Upper lobe of left lung (tissue), 6 donors: ENCODE data around the gene ZKSCAN3. TPM values are rescaled to one million over a fixed set of nuclear protein-coding genes. Genes with fewer than 3 reads are reported as not detected.
"Not testable (repeated sequence)": the region's sequence is repeated elsewhere in the genome, so short reads cannot be mapped to it uniquely, and the experiment has no call there.

Source experiments
- ATAC-seq, 2 donors: fragments of 200-7000 bp; cut with Tn5 transposase; one replicate each; pipeline ENCODE4 v1.9.1; 2022; ENCODE audit warnings: mild to moderate bottlenecking in 2 of 2, moderate library complexity in 2 of 2; ENCODE audit not compliant: low FRiP score in 2 of 2
- DNase-seq, 2 donors: peaks; one replicate each; pipeline ENCODE4 v3.0.0-alpha.2; 2019 to 2020
- H3K27ac ChIP-seq, 4 donors: fragments of 200-600 bp; sonication (generic); one replicate each; pipeline ENCODE4 v1.5.1; 2016 to 2019
- H3K27me3 ChIP-seq, 4 donors: fragments of 200-600 bp; sonication (generic); one replicate each; pipeline ENCODE4 v1.5.1; 2017 to 2019
- H3K36me3 ChIP-seq, 4 donors: fragments of 200-600 bp; sonication (generic); one replicate each; pipeline ENCODE4 v1.5.1; 2016 to 2019
- H3K4me1 ChIP-seq, 4 donors: fragments of 200-600 bp; sonication (generic); one replicate each; pipeline ENCODE4 v1.5.1; 2018 to 2019
- H3K4me3 ChIP-seq, 4 donors: fragments of 200-600 bp; sonication (generic); one replicate each; pipeline ENCODE4 v1.5.1; 2017 to 2019; ENCODE audit warnings: mild to moderate bottlenecking in 2 of 4, moderate library complexity in 1 of 4
- H3K9me3 ChIP-seq, 4 donors: fragments of 200-600 bp; sonication (generic); one replicate each; pipeline ENCODE4 v1.5.1; 2018 to 2019
- CTCF ChIP-seq, 6 experiments: fragments of 450-650 bp in 4 of 6; fragments of 200-600 bp in 2 of 6; sonication (generic) in 2 of 6; IDR thresholded peaks; one replicate each; pipeline ENCODE4 v1.5.1; 2016 to 2019; ENCODE audit warnings: antibody characterized with exemption in 6 of 6
- EP300 ChIP-seq, 4 donors: sonication (generic); formaldehyde crosslinking; IDR thresholded peaks; one replicate each; pipeline ENCODE4 v1.5.1; 2017; ENCODE audit warnings: antibody characterized with exemption in 4 of 4, control low read depth in 2 of 4
- POLR2A ChIP-seq, 4 donors: fragments of 450-650 bp; IDR thresholded peaks; one replicate each; pipeline ENCODE4 v1.5.1; 2016 to 2017; ENCODE audit warnings: antibody characterized with exemption in 4 of 4, mild to moderate bottlenecking in 2 of 4
- POLR2AphosphoS5 ChIP-seq, 2 donors: sonication (generic); formaldehyde crosslinking; IDR thresholded peaks; one replicate each; pipeline ENCODE4 v1.5.1; 2017; ENCODE audit warnings: antibody characterized with exemption in 2 of 2
- WGBS, 2 donors: methylation state at CpG; one replicate each; pipeline ENCODE4 v1.1.5; 2017 to 2018; 5-methylcytosine and 5-hydroxymethylcytosine counted together
- total RNA-seq, 6 donors: library from RNA; depleted of rRNA in 4 of 6; stranded (reverse); fragments of >200 nt in 4 of 6; gene quantifications; one replicate each; pipeline versions ENCODE4 v1.1.0 to v1.2.1, GENCODE V29; 2016 to 2021
- donor health status: DM: no; HTN: no; CAD: no; lungs with moderate emphysema.
- donor health status: DM: no; HTN: yes; CAD: no; lungs with severe emphysema.

ZKSCAN3 gene
- total RNA-seq, 6 donors from 2014 or later: 2.6 to 10.5 (median 5.6) TPM

DNA sequence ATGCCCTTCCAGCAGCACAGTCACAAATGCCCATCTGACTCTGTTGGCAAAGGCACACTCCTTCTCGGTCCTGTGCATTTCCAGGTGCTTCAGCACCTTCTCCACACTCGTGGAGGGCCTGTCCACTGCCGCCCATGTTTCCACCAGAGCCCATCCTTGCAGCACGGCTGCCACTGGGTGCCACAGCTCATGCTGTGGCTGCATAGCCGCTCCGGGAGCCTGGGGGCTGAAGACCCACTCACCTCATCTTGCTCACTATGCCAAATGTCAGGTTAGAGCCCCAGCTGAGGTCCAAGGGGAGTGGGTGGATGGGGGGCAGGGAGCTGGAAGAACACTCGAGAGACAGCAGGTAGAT, 6.9 kb downstream of the ZKSCAN3 start:
- no peak for TF ChIP-seq EP300 (IDR thresholded peaks at IDR 0.05)
- no peak for TF ChIP-seq POLR2AphosphoS5 (IDR thresholded peaks at IDR 0.05)
- Histone ChIP-seq H3K27me3 (no peaks in the 10 kb centered on the region), H3K9me3 (no peaks in the 10 kb centered on the region), H3K4me3 (no peak overlapping the region), H3K36me3 (peaks cover 0 to 15% (median 0%) of the 10 kb centered on the region in 4 donors), H3K27ac (peak overlapping the region; percentile 81 to 88 (median 84)), H3K4me1 (peaks cover 16 to 23% (median 21%) of the 10 kb centered on the region in 4 donors)
- DNase-seq: peak in 1 of 2 donors; percentile 25
- ATAC-seq: no peak
- 62 to 74% methylated on average over 7 of the region's 7 CpGs for WGBS, 2 donors

DNA sequence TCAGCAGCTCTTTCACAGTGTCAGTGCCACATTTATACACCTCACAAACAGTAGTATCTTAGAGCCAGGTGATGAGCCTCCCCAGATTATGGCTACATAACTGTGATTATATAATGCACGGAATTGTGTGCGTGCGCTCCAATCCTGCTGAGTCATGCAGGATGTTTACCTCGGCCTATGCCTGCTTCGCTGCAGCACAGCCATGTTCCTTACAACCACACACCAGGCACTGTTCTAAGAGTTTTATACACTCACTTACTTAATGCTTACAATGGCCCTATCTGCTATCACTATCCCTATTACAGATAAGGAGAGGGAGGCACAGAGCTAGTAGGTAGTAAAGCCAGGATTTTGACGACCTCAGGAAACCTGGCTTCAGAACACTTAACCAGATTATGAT, 7.3 kb downstream of the ZKSCAN3 start:
- no peaks in the 10 kb centered on the region for H3K9me3 ChIP-seq
- TF ChIP-seq CTCF (IDR thresholded peaks at IDR 0.05): no peak
- TF ChIP-seq POLR2AphosphoS5 (IDR thresholded peaks at IDR 0.05): no peak
- TF ChIP-seq POLR2A (IDR thresholded peaks at IDR 0.05): no peak
- no peak for TF ChIP-seq EP300 (IDR thresholded peaks at IDR 0.05)
- no peaks in the 10 kb centered on the region for H3K27me3 ChIP-seq
- H3K27ac ChIP-seq: no peak overlapping the region
- WGBS, 2 donors: 61 to 65% methylated on average over 6 of the region's 6 CpGs
- no peak overlapping the region for H3K4me3 ChIP-seq
- H3K4me1 ChIP-seq: peaks cover 15 to 23% (median 20%) of the 10 kb centered on the region in 4 donors
- H3K36me3 ChIP-seq: peaks cover 0 to 17% (median 0%) of the 10 kb centered on the region in 4 donors
- ATAC-seq (no peak), DNase-seq (no peak)

- not testable (repeated sequence) for H3K27ac ChIP-seq, H3K9me3 ChIP-seq, H3K27me3 ChIP-seq, ATAC-seq, H3K4me3 ChIP-seq
- H3K36me3 ChIP-seq: peaks cover 0 to 40% (median 10%) of the 10 kb centered on the region in 4 donors
- DNase-seq: peak in 1 of 2 donors; percentile 66
- H3K4me1 ChIP-seq: peaks cover 14 to 18% (median 17%) of the 10 kb centered on the region in 4 donors
- 93 to 96% methylated on average over 5 to 13 of the region's 16 CpGs for WGBS, 2 donors
Observed at GRCh38 chr6:28359562-28359961, 9.8 kb downstream of the ZKSCAN3 start.

DNA sequence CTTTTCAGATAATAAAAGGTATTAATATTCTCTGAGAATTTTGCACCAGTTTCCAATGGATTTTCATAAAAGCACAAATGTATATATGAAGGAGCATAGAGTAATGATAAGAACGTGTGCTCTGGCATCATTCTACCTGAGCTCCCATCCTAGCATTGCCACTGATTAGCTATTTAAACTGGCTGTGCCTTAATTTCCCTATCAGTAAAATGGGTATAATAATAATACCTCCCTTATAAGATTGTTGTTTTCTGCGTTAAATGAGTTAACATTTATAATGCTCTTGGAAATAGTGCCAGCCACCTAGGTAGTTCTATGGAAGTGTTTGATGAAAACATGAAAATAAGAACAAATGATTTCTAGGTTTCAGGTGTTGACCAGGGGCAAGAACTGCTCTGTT, 11.2 kb downstream of the ZKSCAN3 start:
- no peak overlapping the region for H3K27ac ChIP-seq
- no peaks in the 10 kb centered on the region for H3K9me3 ChIP-seq
- H3K4me1 ChIP-seq: peaks cover 4 to 6% (median 5%) of the 10 kb centered on the region in 4 donors
- ATAC-seq: no peak
- no peaks in the 10 kb centered on the region for H3K27me3 ChIP-seq
- WGBS, 2 donors: 93 to 94% methylated on average over 2 of the region's 2 CpGs
- DNase-seq: no peak
- no peak for TF ChIP-seq CTCF (IDR thresholded peaks at IDR 0.05)
- no peak for TF ChIP-seq POLR2A (IDR thresholded peaks at IDR 0.05)
- TF ChIP-seq EP300 (IDR thresholded peaks at IDR 0.05): no peak
- TF ChIP-seq POLR2AphosphoS5 (IDR thresholded peaks at IDR 0.05): no peak
- H3K4me3 ChIP-seq: no peak overlapping the region
- peaks cover 4 to 53% (median 21%) of the 10 kb centered on the region in 4 donors for H3K36me3 ChIP-seq

GRCh38 chr6:28365590-28365989, 15.8 kb downstream of the ZKSCAN3 start:
- not testable (repeated sequence) for DNase-seq, H3K4me1 ChIP-seq, H3K4me3 ChIP-seq, H3K27me3 ChIP-seq, H3K27ac ChIP-seq, H3K9me3 ChIP-seq, ATAC-seq
- WGBS, 2 donors: 87 to 96% methylated on average over 4 of the region's 4 CpGs
- peaks cover 4 to 59% (median 24%) of the 10 kb centered on the region in 4 donors for H3K36me3 ChIP-seq

DNA sequence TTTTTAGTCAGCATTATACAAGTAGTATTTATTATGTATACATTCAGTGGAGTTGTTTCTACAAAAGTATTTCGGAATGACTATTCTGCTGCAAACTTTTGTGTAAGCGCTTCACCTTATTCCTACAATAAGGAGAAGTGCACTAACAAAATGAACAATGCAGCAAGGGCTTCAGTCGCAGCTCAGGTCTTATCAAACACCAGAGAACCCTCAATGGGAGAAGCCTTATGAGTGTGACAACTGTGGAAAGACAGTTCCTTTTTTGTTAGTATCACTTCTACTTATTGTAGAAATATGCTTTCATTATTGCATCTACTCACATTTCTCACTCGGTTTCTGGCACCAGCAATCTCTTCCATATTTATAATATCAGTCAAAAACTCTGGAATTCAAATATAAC, 18.8 kb downstream of the ZKSCAN3 start:
- WGBS, 2 donors: 84 to 90% methylated on average over 4 of the region's 4 CpGs
- Histone ChIP-seq H3K4me3 (no peak overlapping the region), H3K27ac (no peak overlapping the region), H3K4me1 (no peaks in the 10 kb centered on the region), H3K9me3 (no peaks in the 10 kb centered on the region), H3K36me3 (peaks cover 4 to 38% (median 19%) of the 10 kb centered on the region in 4 donors), H3K27me3 (no peaks in the 10 kb centered on the region)
- DNase-seq (no peak), ATAC-seq (no peak)
- TF ChIP-seq CTCF (IDR thresholded peaks at IDR 0.05) (no peak), POLR2AphosphoS5 (IDR thresholded peaks at IDR 0.05) (no peak), POLR2A (IDR thresholded peaks at IDR 0.05) (no peak), EP300 (IDR thresholded peaks at IDR 0.05) (no peak)
